Occipital lobe (tissue), 2 donors: ENCODE data around the gene IRF6. TPM values are rescaled to one million over a fixed set of nuclear protein-coding genes. Genes with fewer than 3 reads are reported as not detected.

ENCODE experiments used
- DNase-seq: peaks from one replicate; lab custom pipeline; 2025; lab: John Stamatoyannopoulos, UW
- total RNA-seq: library from RNA; depleted of rRNA; stranded (reverse); fragments of >200 nt; gene quantifications from one replicate; pipeline ENCODE4 v1.2.3, GENCODE V29; 2014

Gene IRF6
- total RNA-seq = 0.31 TPM

DNA sequence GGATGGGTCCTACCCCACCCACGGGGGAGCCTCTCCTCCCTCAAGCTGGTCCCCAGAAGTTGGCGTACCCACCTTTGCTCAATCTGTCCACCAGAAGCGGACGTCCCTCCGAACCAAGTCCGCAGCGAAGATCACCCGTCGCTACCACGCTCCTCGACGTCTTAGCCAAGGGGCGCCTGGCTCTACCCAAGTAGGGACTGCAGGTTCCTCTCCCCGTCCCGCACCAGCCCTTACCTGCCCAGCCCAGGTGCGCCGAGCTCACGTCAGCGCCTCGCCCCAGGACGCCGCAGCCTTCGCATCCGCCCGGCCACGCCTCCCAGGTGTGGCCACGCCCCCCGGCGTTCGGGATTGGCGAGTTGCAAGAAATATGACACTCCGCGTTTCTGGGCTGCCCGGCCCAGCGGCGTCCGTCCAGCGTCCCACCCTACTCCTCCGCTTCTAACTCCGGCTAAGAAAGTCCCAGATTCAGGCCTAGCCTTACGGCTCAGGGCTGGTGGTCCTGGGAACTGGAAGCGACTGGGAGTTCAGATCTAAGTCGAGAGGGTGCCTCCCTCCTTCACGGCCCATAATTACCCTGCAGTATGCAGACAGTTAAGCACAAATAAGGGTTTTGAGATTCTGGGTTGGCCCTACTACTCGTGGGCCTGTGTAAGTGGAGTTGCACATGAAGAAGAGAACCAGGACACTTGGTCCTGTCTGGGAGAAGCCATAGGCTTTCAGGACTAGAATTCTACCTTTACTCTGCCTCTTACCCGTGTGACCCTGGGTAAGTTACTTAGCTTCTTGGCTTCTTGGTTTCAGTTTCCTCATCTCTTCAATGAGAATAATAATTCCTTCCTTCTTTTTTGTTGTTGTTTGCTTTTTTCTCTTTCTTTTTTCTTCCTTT lies at the start of gene IRF6:
Gene IRF6, minus strand, starts transcription at position 268 of the 886 bp plus-strand sequence. CDS start 4,729 bp downstream, outside the sequence.
- no peak for DNase-seq

DNA sequence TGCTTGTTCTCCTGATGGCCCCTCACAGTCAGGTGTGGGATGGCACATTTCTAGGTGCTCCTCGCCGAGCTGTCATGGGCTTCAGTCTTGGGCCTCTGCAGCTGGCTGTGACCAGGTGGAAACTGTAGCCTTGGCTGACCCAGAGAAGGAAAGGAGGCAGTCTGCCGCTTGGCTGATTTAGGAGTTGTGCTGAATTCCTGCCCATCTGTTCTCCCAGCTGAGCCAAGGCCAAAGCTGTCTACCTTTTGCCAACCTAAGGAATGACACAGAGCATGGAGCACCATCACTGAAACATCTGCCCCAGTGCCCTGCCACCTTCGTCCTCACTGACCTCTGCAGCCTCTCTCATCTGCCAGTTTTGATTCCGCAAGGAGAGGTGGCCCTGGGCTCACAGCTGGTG lies 49.7 kb upstream of the IRF6 start:
- DNase-seq = no peak

DNA sequence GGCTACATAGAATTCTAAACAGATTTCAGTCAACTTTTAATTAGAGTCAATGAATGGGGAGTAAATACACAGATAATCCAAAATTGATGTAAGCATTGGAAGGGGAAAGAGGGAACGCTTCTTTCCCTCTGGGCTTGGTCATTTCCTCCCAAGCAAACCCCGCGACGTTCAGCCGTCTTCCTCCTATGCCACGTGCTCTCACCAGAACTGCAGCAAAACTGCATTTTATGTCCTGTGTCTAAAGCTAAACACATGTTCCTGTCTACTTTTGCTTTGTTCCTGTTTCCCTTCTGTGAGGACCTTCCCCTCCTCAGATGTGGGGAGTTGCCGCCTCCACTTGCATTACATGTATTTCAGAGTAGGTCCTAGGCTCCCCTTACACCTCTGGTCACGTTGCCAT lies 49.1 kb upstream of the IRF6 start:
- no peak for DNase-seq

DNA sequence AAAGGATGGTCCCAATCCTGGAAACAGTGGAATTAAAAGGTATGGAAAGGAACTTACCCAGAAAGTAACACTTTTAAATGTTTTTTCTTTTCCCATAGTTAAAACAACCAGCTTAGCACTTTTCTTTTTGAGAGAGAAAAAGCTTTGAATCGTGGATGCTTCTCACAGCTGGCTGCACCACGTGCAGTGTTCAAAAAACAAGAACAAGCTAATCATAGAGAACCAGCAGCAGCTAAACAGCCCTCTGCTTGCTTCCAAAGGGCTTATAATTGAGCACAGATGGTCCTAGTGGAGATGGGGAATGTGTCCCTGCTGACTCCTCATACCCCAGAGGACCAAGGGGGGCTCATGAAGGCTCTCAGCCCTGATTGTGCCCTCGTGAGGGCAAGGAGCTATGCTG lies 48.3 kb upstream of the IRF6 start:
- no peak for DNase-seq

DNA sequence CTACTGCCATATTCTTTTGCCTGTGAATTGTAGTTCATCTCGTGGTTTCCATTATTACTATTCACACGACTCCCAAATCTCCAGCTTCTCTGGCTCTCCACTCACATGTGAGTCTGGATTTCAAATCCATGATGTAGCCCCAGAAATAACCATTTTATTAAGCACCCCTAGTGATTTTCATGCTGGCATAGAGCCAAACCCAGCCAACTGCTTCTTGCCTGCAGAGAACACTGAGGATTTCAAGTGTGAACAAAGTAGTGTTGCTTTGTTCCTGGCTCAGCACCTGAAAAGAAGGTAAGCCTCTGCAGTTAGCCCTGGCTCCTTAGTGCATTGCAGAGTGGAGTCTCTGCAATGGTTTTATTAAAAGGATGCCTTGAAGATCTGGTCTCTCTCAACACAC lies 47.7 kb upstream of the IRF6 start:
- no peak for DNase-seq

DNA sequence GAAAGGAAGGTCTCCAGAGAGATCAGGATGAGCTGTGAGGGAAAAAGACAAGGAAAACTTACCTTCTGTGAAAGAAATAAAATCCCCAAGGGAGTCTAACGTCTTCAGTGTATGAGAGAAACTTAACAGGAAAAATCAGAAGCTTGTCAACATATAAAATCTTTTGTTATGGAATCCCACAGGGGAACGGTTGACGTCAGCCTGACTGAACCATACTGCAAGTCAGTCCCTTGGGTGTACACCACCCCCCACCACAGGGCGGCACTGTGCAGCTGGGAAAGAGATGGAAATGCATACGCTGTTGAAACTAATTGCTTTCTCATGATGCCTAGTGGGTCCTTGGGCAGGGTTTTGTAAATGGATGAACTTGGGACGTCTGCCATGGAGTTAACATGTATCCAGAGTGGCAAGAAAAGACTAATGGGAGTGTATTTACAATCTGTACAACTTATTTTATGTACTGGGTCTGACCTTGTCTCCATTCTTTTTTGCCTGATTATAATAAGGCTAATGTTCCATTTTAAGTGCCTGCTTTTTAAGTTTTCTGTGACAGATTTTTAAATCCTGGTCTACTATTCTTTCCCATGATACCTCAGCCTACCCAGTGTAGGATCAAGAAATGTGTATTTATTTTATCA lies 44.5 kb upstream of the IRF6 start:
- DNase-seq = peak; percentile 62

DNA sequence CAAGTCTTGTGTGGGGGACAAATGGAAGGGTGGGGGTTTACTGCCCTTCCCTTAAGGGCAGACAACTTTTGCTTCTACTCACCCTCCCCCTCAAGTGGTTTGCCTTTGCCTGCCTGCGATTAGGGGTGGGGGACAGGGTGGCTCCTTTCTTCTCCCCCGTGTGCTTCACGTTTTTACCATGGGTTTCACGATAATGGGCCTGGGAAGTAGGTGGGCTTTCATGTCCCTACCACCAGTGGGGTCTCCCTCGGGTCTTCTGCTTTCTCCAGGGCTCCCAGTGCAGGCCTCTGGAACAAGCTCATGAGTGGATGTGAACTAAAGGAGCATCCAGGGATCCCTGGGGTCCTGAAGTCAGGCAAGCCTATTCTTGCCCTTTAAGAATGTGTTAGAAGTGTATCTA lies 43.4 kb upstream of the IRF6 start:
- no peak for DNase-seq

DNA sequence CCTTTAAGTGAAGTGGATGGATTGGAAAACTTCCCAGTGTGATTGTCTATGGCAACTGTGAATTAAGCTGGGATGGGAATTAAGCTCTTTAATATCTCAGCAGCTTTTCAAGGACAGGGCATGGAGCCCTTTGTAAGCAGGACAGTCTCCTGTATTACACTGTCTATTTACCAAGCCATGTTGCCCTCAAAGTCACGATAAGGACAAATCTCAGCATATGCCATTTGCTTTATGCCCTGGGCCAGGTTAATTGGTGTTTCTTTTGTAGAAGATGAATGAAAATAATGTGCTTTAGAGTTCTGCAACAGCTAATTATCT lies 39.4 kb upstream of the IRF6 start:
- no peak for DNase-seq

DNA sequence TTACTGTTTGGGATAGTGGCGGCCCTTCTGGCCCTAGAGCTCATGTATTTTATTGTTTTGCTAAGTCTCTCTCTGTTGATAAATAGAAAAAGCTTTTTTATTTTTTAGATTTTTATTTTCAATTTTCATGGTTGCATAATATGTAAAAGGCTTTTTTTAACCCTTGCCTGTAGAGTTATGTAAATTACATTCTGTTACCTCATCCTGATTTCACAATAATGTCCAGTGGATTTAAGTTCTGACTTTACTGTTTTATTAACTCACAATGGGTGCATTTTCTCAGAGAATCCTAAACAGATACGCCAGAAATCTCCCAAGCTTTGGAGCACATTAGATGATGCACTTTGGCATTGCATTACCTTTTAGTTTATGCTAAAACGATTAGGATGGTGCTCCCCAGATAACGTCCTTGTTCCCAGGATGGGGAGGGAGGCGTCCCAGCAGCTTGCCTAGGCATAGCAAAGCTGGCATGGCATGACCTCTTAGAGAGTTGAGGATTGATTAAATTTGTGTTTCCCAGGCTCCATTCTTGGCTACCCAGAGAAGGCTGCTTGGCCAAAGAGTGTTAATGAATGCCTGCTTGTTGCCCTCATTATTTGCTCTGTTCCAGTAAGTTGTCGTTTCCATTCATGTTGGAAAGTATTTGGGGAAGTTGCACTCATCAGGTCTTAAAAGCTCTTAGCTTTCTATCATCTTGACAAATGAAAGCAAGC lies 38.9 kb upstream of the IRF6 start:
- DNase-seq = no peak

DNA sequence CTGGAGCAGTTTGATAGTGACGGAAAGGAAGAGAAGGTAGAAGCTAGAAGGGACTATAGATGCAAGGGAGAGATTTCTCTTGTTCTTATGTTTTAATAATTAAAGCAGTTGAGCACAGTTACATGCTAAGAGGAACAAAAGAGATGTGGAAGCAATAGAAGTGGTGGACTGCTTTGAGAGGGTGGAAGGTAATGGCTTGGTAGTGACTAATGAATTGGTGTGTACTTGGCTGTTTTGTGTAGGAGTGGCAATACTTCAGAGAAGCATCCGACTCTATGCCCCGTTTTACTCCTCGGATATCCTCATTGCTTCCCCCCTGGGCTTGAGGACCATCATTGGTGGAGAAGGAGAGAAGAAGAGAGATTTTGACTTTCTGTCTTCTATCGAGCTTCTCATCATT lies 34.7 kb upstream of the IRF6 start:
- no peak for DNase-seq

DNA sequence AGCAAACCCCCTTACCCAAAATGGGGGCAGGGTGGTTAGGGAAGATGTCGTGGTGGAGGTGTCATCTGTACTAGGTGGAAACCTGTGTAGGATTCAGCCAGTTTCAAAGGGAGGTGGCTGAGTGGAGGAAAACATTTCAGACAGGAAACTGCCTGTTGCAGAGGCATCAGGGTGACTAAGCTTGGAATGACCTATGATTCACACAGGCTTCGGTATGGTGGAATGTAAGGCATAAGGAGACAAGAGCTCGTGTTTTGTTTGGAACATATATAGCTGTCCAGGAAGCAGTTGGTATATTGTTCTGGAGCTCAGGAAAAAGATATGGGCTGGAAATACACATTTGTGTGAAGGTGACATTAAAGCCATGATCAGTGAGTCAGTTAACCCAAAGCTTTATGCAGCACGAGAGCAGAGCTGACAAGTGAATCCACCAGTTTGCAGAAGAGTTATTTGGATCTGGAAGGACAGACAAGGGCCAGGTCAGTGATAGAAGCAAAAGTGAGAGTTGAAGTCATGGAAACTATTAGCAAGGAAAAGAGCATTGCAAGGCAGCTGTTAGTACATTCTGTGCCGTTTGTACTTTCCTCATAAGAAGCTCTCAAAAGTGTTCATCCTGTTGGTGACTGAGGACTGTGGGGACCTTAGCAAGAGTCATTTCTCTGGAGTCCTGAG lies 34.1 kb upstream of the IRF6 start:
- no peak for DNase-seq

DNA sequence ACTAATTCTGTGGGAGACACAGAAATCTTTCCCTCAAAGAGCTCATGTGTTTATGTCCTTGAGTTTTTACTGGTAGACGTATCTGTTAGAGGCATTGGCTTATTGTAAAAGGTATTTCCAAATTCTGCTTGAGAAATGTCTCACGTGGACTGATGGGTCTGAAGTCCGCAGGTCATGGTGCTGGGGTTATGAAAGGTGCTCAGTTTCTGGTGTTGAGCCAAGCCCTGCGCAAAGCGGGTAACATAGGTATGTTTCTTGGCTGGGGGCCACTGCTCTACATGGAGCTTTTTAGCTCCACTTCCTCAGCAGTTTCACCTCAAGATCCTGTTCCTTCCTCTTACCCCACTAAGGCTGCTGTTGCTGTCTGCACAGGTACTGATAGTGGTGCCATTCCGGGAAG lies 32.6 kb upstream of the IRF6 start:
- DNase-seq = no peak

DNA sequence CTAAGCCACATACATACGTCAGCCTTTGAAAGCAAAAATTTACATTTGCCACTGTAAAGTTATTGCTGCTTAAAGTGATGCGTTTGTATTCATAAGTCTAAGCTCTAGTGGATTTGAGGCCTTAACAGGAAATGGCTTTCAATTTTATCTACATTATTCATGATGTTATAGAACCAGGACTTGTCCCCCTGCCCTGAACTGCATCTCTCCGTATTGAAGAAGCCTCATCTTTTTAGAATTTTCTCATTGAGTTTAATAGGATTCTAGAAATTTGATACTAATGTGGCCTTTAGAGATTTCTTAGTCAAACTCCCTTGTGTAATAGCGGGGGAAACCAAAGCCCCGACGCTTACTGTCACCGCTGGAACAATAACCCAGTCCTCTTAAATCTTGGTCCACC lies 31.7 kb upstream of the IRF6 start:
- DNase-seq = no peak

DNA sequence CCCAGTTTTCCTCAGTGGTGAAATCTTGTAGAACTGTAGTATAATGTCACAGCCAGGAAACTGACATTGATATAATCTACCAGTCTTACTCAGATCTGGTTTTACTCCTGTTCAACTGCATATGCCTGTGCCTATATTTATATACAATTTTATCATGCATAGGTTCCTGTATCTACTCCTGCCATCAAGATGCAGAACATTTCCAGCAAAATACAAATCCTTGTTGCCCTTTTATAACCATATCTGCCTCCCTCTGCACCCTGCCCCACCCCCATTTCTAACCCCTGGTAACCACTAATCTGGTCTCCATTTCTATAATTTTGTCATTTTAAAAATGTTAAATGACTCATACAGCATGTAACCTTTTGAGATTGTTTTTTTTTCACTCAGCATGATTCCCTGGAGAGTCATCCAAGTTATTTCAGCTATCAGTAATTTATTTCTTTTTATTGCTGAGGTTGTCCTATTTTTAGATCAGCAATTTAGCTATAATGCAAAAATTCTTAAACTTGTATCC lies 29.9 kb upstream of the IRF6 start:
- no peak for DNase-seq

DNA sequence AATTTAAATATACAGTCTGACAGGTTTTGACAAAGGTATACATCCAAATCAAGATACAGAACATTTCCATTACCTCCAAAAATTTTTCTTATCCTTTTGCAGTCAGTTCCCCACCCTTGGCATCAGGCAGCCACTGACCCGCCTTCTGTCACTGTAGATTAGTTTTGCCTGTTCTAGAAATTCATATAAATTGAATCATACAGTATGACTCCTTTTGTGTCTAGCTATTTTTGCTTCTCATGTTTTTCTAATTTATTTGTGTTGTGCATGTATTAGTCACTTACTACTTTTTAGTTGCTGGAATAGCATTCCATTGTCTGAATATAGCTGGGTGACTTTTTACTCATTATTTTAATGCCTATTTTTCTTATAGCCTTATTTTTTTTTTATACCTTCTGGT lies 25.7 kb upstream of the IRF6 start:
- DNase-seq = no peak

DNA sequence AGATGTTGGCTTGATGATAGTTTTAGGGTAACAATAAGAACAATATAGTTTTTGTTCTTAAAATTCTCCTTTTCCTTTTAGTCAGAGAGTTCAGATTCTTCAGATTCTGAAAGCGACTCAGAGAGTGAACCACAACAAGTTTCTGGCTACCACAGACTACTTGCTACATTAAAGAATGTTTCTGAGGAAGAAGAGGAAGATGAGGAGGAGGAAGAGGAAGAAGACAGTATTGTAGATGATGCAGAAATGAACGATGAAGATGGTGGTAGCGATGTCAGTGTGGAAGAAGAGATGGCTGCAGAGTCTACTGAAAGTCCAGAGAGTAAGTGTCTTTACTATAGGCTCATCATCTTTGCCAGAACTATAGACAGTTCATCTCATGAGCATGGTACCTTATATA lies 24.8 kb upstream of the IRF6 start:
- DNase-seq = no peak

DNA sequence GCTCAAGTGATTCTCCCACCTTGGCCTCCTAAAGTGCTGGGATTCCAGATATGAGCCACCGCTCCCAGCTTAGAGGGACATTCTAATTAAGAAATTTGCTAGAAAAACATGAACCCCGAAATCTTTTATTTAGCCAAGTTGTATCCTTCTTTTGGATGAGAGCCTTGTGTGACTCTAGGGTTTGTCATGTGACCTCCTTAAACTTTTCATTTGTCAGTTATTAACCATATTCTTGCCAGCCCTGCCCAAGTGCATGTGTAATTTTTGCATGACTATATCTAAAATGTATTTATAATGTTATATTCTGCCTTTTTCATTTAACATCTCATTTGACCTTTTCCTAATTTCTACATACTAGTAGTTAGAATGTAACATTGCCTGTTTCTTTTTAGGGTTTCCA lies 23.8 kb upstream of the IRF6 start:
- no peak for DNase-seq

DNA sequence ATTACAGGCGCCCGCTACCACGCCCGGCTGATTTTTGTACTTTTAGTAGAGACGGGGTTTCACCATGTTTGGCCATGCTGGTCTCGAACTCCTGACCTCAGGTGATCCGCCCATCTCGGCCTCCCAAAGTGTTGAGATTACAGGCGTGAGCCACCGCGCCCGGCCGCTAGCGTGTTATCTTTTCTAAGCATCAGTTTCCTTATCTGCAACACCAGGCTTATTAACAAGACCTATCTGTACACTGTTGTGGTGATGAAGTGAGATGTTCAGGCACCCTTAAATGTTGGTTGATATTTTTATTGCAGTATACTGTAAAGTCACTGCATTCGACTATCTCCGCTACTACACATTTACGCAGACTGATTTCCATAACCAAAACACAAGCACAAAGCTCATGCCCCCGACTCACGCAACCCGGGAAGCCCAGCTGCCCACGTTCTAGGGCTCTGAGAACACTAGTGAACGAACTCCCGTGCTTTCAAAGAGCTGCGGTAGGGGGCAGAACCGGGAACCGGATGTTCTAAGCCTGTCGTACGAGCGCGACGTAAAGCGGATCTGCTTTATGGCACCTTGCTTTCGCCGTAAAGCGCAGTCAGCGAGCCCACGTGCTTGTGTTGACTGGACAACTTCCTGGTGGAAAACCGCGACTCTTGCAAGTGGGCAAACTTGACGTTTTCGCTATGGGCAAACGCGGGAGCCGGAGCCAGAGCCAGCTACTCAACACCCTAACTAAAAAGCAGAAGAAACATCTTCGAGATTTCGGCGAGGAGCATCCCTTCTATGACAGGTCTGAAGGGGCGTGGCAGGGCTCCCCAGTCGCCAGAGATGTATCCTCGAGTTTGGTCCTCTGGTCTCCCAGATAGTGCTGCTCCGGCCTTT lies 21.7 kb upstream of the IRF6 start, which contains the start of gene UTP25:
Gene UTP25, plus strand, starts transcription at position 589 of the 879 bp plus-strand sequence. Its CDS starts 92 bp downstream, at position 681.
- peak; percentile 89 for DNase-seq

DNA sequence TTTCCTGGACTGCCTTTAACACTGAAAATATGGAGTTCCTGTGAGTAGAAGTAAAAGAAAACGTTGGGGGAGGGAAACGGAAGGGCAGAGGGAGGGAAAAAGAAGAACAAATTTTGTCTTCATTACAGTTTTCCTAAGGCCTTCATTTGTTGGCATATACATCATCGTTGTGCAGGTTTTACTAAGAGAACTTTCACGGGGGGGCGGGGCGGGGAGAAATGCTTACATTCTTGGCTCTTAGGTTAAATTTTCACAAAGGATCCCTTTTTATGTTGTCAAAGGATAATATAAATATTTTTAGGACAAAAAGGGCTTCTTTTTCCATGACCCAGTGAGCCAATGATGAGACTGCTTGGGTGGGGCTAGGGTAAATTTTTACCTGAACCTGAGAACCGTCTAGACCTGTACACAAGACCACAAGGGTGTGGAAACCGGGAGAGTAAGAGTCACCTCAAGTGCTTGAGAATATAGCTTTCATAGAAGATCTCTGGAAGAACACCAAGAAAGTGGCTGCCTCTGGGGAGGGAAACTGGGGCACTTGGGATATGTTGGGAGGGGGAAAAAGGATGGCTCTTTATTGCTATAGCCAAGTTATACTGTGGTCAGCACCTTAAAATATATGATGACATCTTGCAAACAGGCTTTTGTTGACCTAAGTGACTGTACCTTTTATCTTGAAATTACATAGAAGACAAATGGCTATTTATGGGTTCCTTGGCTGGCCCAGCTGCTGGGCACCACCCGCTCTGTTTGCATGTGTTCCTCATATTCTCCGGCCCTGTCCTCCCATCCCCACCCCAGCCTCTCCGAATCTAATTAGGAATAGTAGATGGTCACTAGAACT lies 19.9 kb upstream of the IRF6 start:
- no peak for DNase-seq
